Smooth muscle cell (in vitro differentiated cells): ENCODE results near the gene PRDM11. TPM values are rescaled to one million over a fixed set of nuclear protein-coding genes. Genes with fewer than 3 reads are reported as not detected.

Experiments used
- DNase-seq: peaks from one replicate; lab custom pipeline; 2025; ENCODE audit not compliant: unreplicated experiment; lab: John Stamatoyannopoulos, UW
- H2AFZ ChIP-seq: fragments of 200-600 bp; sonication (generic); 2 replicates; pipeline ENCODE4 v1.6.0; 2016; ENCODE audit warnings: antibody characterized with exemption, low read depth, mild to moderate bottlenecking
- H3F3A ChIP-seq: fragments of 200-600 bp; sonication (generic); 2 replicates; pipeline ENCODE4 v1.6.0; 2017; ENCODE audit warnings: antibody characterized with exemption, low read depth
- H3K27ac ChIP-seq: fragments of 200-600 bp; sonication (generic); 2 replicates; pipeline ENCODE4 v1.5.1; 2016; ENCODE audit warnings: low read depth, mild to moderate bottlenecking
- H3K27me3 ChIP-seq: fragments of 200-600 bp; sonication (generic); 2 replicates; pipeline ENCODE4 v1.6.1; 2016; ENCODE audit warnings: low read depth, mild to moderate bottlenecking
- H3K36me3 ChIP-seq: fragments of 200-600 bp; sonication (generic); 2 replicates; pipeline ENCODE4 v1.5.1; 2016; ENCODE audit warnings: low read depth
- H3K4me1 ChIP-seq: fragments of 200-600 bp; sonication (generic); 2 replicates; pipeline ENCODE4 v1.5.1; 2016; ENCODE audit warnings: low read depth
- H3K4me2 ChIP-seq: fragments of 200-600 bp; sonication (generic); 2 replicates; pipeline ENCODE4 v1.6.0; 2016; ENCODE audit warnings: mild to moderate bottlenecking
- H3K4me3 ChIP-seq: fragments of 200-600 bp; sonication (generic); 2 replicates; pipeline ENCODE4 v1.5.1; 2016; ENCODE audit warnings: mild to moderate bottlenecking
- H3K79me2 ChIP-seq: fragments of 200-600 bp; sonication (generic); 2 replicates; pipeline ENCODE4 v1.6.0; 2016; ENCODE audit warnings: low read depth, mild to moderate bottlenecking
- H3K9ac ChIP-seq: fragments of 200-600 bp; sonication (generic); 2 replicates; pipeline ENCODE4 v1.6.0; 2016; ENCODE audit warnings: low read depth
- H3K9me3 ChIP-seq: fragments of 200-600 bp; sonication (generic); replicated peaks from 2 replicates; pipeline ENCODE4 v1.5.1; 2016; ENCODE audit warnings: low read depth
- H4K20me1 ChIP-seq: fragments of 200-600 bp; sonication (generic); 2 replicates; pipeline ENCODE4 v1.6.0; 2016; ENCODE audit warnings: low read depth
- CTCF ChIP-seq: fragments of 200-600 bp; sonication (generic); IDR thresholded peaks from 2 replicates; pipeline ENCODE4 v1.5.1; 2017; ENCODE audit warnings: borderline replicate concordance, mild to moderate bottlenecking, antibody characterized with exemption; ENCODE audit not compliant: insufficient read depth, poor library complexity, severe bottlenecking
- WGBS: methylation state at CpG from one replicate; pipeline ENCODE4 v1.1.7; 2016; ENCODE audit warnings: low lambda C conversion rate; 5-methylcytosine and 5-hydroxymethylcytosine counted together
- polyA plus RNA-seq: library from polyadenylated mRNA; unstranded; fragments of >200 nt; fragmentation: Nextera tagmentation; extraction: Ambion mirVana; gene quantifications from 2 replicates; pipeline ENCODE4 v1.2.1, GENCODE V29; 2016
- total RNA-seq: library from RNA; depleted of rRNA; stranded (reverse); fragments of >200 nt; gene quantifications from 2 replicates; pipeline ENCODE4 v1.2.3, GENCODE V29; 2014

PRDM11 gene
- total and polyA plus RNA-seq, 2 experiments from 2014 or later, result 5.8 to 6.6 TPM

DNA sequence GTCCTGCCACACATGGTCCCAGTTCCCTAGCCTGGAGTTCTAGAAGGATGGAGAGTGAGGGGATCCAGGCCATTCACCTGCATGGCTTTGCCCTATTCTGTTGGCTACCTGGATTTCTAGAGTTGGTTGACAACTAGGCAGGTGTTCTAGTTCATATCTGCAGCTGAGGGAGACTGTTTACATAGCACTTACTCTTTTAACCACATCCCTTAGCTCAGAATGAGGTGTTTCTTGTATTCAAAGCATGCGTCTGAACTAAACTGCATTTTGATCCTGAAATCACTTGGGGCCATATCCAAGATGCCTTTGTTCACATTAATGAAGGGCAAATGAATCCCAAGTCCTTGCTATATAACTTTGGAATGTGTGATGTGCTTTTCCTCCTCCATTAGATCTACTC, 78.8 kb downstream of the PRDM11 start:
- Histone ChIP-seq H3K9ac (no peak overlapping the region), H2AFZ (no peak overlapping the region), H3K79me2 (no peaks in the 10 kb centered on the region), H3K36me3 (no peaks in the 10 kb centered on the region), H4K20me1 (no peaks in the 10 kb centered on the region), H3K27ac (no peak overlapping the region), H3K4me2 (no peak overlapping the region), H3K9me3 (no peaks in the 10 kb centered on the region), H3K4me1 (no peaks in the 10 kb centered on the region), H3K27me3 (no peaks in the 10 kb centered on the region), H3F3A (no peaks in the 10 kb centered on the region), H3K4me3 (no peak overlapping the region)
- 93% methylated on average over 1 of the region's 1 CpG for whole genome bisulfite sequencing
- no peak for DNase-seq
- TF ChIP-seq CTCF, result no peak

DNA sequence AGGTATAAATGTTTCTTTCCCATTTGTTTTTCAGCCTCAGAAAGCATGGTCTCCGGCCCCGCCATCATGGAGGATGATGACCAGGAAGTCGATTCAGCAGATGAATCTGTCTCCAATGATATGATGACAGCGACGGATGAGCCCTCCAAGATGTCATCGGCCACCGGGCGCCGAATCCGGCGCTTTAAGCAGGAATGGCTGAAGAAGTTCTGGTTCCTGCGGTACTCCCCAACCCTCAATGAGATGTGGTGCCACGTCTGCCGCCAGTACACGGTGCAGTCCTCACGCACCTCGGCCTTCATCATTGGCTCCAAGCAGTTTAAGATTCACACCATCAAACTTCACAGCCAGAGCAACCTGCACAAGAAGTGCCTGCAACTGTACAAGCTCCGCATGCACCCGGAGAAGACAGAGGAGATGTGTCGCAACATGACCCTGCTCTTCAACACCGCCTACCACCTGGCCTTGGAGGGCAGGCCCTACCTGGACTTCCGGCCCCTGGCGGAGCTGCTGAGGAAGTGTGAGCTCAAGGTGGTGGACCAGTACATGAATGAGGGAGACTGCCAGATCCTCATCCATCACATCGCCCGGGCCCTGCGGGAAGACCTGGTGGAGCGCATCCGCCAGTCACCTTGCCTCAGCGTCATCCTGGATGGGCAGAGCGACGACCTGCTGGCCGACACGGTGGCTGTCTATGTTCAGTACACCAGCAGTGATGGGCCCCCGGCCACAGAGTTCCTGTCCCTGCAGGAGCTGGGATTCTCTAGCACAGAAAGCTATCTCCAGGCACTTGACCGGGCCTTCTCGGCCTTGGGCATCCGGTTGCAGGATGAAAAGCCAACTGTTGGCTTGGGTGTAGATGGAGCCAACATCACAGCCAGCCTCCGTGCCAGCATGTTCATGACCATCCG, 79.8 kb downstream of the PRDM11 start:
- WGBS, result 98% methylated on average over 39 of the region's 39 CpGs
- Histone ChIP-seq H3K27ac (no peak overlapping the region), H3K9me3 (no peaks in the 10 kb centered on the region), H3K36me3 (no peaks in the 10 kb centered on the region), H3F3A (no peaks in the 10 kb centered on the region), H3K4me3 (no peak overlapping the region), H3K4me2 (no peak overlapping the region), H3K27me3 (no peaks in the 10 kb centered on the region), H3K9ac (no peak overlapping the region), H3K4me1 (no peaks in the 10 kb centered on the region), H4K20me1 (no peaks in the 10 kb centered on the region), H3K79me2 (no peaks in the 10 kb centered on the region), H2AFZ (no peak overlapping the region)
- DNase-seq, result no peak
- no peak for TF ChIP-seq CTCF

- 98% methylated on average over 21 of the region's 21 CpGs for WGBS
- no peaks in the 10 kb centered on the region for H3K36me3 ChIP-seq
- DNase-seq, result no peak
- H3K27ac ChIP-seq, result no peak overlapping the region
- H3K9ac ChIP-seq, result no peak overlapping the region
- no peak overlapping the region for H3K4me3 ChIP-seq
- H4K20me1 ChIP-seq, result no peaks in the 10 kb centered on the region
- no peaks in the 10 kb centered on the region for H3K79me2 ChIP-seq
- no peak overlapping the region for H3K4me2 ChIP-seq
- no peak for TF ChIP-seq CTCF
- no peaks in the 10 kb centered on the region for H3F3A ChIP-seq
- no peaks in the 10 kb centered on the region for H3K4me1 ChIP-seq
- H3K9me3 ChIP-seq, result no peaks in the 10 kb centered on the region
- no peak overlapping the region for H2AFZ ChIP-seq
- H3K27me3 ChIP-seq, result no peaks in the 10 kb centered on the region
Measured at GRCh38 chr11:45226901-45227300, 80.5 kb downstream of the PRDM11 start.

DNA sequence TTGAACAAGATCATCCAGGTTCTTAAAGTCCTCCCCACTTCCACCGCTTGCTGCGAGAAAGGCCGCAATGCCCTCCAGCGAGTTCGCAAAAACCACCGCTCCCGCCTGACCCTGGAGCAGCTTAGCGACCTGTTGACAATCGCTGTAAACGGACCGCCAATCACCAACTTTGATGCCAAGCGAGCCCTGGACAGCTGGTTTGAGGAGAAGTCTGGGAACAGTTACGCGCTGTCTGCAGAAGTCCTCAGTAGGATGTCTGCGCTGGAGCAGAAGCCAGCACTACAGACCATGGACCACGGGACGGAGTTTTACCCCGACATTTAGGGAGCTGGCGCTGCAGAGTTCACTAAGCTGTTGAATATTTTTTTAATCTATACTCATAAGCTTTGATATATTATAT, 81.4 kb downstream of the PRDM11 start:
- H3K79me2 ChIP-seq, result no peaks in the 10 kb centered on the region
- no peak overlapping the region for H3K4me2 ChIP-seq
- H3K4me3 ChIP-seq, result no peak overlapping the region
- no peaks in the 10 kb centered on the region for H4K20me1 ChIP-seq
- no peak overlapping the region for H3K27ac ChIP-seq
- no peaks in the 10 kb centered on the region for H3K4me1 ChIP-seq
- TF ChIP-seq CTCF, result no peak
- 97% methylated on average over 19 of the region's 19 CpGs for WGBS
- H3K27me3 ChIP-seq, result no peaks in the 10 kb centered on the region
- no peak overlapping the region for H3K9ac ChIP-seq
- H3F3A ChIP-seq, result no peaks in the 10 kb centered on the region
- no peak overlapping the region for H2AFZ ChIP-seq
- no peaks in the 10 kb centered on the region for H3K9me3 ChIP-seq
- no peaks in the 10 kb centered on the region for H3K36me3 ChIP-seq
- no peak for DNase-seq
